GM12874 (cell line): ENCODE results near the gene DNAAF5.

Source experiments
- CTCF ChIP-seq: IDR thresholded peaks from 2 replicates; pipeline ENCODE4 v1.5.1; 2011; ENCODE audit warnings: low read depth, mild to moderate bottlenecking, control low read depth, low read length, moderate library complexity; ENCODE audit not compliant: insufficient read depth

Gene DNAAF5

GRCh38 chr7:815284-816216 is 89.1 kb downstream of the DNAAF5 start:
- TF ChIP-seq CTCF, result no peak

DNA sequence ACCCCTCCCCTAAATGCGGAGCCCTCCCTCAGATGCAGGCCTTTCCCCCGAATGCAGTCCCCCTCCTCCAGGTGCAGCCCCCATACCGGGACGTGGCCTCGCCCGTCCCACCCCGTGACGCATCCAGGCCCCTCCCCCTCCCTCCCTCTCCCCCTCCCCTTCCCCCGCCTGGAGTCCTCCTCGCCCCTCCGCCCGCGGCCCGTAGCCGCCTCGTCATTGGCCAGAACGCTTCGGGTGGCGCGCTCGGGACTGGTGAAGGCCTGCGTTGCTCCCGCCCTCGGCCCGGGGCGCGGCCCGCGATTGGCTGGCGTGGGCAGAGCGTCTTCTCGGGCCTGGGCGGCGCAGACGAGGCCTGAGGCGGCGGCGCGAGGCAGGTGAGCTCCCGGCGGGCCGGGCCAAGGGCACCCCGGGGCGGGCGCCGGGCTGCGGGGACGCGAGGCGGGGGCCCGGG is 89.8 kb downstream of the DNAAF5 start:
- TF ChIP-seq CTCF, result no peak

DNA sequence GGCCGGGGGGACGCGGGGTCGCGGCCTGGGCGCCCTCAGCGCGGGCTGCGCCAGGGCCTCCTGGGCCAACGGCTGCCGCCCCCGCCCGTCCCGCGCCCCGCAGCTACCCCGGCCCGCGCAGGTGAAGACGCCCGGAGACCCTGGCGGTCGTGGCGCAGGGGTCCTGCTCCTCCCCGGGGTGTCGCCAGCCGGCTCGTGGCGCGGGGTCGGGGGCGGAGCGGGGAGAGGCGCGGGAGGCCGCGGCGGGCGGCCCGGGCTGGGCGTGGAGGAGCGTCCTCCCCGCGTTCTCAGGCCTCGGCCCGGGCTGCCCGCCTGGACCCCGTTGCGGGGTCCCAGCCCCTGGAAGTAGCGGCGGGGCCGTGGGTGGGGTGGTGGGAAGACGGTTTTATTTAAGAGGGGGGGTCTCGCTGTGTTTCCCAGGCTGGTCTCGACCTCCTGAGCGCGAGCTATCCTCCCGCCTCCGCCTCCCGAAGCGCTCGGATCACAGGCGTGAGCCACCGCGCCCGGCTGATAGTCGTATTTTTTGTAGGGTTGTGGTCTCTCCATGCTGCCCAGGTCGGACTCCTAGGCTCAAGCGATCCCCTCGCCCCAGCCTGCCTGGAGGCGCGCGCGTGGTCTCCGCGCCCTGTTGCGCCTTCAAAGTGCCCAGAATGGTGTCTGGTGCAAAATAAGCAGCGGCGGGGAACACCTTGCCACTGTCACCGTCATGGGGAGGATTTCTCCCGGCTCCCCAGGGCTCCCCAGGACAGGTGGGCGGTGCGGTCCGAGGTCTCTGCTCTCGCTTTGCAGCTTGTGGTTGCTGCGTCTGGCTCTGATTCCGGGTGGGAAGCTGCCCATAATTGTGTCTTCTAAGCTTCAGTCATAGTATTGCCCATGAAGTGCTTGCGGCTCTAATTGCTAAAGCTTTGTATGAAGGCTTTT is 90.5 kb downstream of the DNAAF5 start:
- no peak for TF ChIP-seq CTCF

- TF ChIP-seq CTCF, result peak; percentile 44; the same call in 1 of the 2 replicates
Observed at GRCh38 chr7:818031-818699, 91.7 kb downstream of the DNAAF5 start.

GRCh38 chr7:820341-820740 is 93.8 kb downstream of the DNAAF5 start:
- no peak for TF ChIP-seq CTCF

DNA sequence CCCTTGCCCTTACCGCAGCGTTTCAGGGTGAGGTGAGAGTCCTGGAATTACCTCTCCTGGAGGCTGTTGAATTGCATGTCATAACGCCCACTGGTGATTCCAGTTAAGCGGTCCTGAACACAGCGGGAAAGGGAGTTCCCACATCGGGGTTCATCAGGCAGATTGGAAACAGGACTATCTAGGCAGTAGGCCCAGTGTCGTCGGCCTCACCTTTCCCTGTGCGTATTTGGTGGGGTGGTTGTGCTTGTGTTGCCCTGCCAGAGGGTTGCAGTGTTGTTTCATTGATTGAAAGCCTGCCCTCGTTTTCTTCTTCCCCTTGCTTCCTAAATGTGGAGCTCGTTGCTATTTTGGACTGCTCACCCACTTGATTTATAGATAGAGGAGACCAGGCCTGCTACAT is 95.2 kb downstream of the DNAAF5 start:
- no peak for TF ChIP-seq CTCF

DNA sequence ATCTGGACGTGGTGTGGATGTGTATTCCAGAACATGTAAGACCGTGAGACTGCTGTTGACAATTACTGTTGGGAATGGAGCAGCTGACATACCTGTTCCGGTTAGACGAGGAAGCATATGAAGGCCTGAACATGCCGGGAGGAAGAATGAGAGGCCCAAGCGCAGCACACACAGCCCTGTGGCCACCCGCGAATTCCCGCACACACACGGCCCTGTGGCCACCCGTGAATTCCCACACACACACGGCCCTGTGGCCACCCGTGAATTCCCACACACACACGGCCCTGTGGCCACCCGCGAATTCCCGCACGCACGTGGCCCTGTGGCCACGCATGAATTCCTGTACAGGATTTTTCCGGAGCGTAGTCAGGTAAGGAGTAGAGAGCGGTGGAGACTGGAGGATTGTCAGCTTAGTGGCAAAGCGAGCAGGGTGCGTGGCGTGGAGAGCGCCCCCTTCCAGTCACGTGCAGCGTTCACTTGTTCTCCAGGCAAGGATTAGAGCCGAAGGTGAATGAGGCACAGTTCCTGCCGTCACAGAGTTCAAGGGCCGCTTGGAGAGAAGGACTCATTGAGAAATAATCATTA is 96.3 kb downstream of the DNAAF5 start:
- TF ChIP-seq CTCF, result no peak
